ENCODE data around the gene ADGRA1. TPM values are rescaled to one million over a fixed set of nuclear protein-coding genes. Genes with fewer than 3 reads are reported as not detected.

The ADGRA1 gene
- total and polyA plus RNA-seq, 2 of the 8 experiments (the other 6 are each of a cell fraction or from before 2014, with no cell fraction given), result 0.17 to 0.21 TPM

DNA sequence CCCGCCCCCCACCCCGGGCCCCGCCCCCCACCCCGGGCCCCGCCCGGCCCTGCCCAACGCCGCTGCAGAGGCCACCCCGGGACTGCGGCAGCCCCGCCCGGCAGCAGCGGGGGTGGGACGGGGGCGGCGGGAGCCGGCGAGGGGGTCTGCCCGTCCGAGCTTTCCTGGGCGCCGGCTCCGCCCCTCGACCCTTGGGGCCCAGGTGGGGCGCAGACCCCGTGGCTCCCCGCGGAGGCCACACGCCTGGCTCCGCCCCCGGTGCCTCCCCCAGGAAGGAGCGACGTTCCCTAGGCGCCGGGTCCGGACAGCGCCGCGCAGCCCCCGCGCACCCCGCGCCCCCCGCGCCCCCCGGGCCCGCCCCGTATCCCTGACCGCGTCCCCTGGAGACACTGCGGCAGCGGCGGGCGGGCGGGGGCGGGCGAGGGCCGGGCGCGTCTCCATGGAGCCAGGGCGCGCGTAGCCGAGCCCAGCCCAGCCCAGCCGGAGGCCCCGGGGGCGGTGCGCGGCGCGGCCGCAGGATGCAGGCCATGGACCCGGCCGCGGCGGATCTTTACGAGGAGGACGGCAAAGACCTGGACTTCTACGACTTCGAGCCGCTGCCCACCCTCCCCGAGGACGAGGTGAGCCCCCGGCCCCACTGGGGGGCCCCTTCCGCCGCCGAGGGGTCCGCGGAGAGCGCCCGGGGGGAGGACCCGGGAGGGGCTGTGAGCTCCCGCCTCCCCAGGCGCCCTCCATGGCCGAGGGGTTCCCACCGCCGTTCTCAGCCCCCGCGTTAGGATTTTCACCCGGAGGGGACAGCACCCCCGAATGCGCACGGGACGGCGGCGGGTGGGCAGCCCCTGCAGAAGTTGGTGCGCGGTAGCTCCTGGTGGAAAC lies 72.5 kb downstream of the ADGRA1 start, which contains the start of gene KNDC1:
Gene KNDC1, plus strand, starts transcription at position 270 of the 876 bp plus-strand sequence. Its CDS starts 249 bp downstream, at position 519.
- Histone ChIP-seq H3K79me1 (ENCODE audit: low read depth, low read length) (peaks cover 15% of the 10 kb centered on the region), H2BK20ac (ENCODE audit: low read length) (peak within 1 kb of the TSS; percentile 61; the same call in 1 of the 2 replicates), H3K18ac (ENCODE audit: extremely low read depth, low read length) (peak within 1 kb of the TSS; percentile 80), H2BK12ac (ENCODE audit: low read depth, low read length) (peak within 1 kb of the TSS; percentile 63; the same call in 1 of the 2 replicates), H4K20me1 (replicated peaks in 1 of 2; ENCODE audit: control insufficient read depth in 1 of 2, insufficient read depth in 2 of 2, low read length in 2 of 2) (peaks cover 0 to 7% of the 10 kb centered on the region in 2 experiments), H3K4me1 (replicated peaks in 1 of 4; ENCODE audit: control insufficient read depth in 3 of 4, insufficient read depth in 4 of 4, low read length in 3 of 4) (peaks cover 3 to 51% (median 23%) of the 10 kb centered on the region in 4 experiments), H3K79me2 (ENCODE audit: control insufficient read depth in 1 of 2, insufficient read depth in 2 of 2, low read length in 2 of 2) (peaks cover 0 to 10% of the 10 kb centered on the region in 2 experiments; a peak in 1 of 4 replicates), H3K23ac (ENCODE audit: insufficient read length) (no peak within 1 kb of the TSS), H3K56ac (replicated peaks; ENCODE audit: insufficient read length, low read depth, low read length) (no peak within 1 kb of the TSS), H4K8ac (ENCODE audit: extremely low read depth, insufficient read depth, low read length) (peak within 1 kb of the TSS; percentile 35), H2BK5ac (ENCODE audit: low read depth, low read length) (peak within 1 kb of the TSS; percentile 81; the same call in 1 of the 2 replicates), H4K5ac (ENCODE audit: insufficient read length, low read depth, low read length) (peak within 1 kb of the TSS; percentile 5), H3K27me3 (replicated peaks in 1 of 4; ENCODE audit: control insufficient read depth in 3 of 4, extremely low read depth in 1 of 4, insufficient read depth in 3 of 4, low read length in 3 of 4) (peaks cover 0 to 3% (median 0%) of the 10 kb centered on the region in 4 experiments; a peak in 2 of 7 replicates), H2AK5ac (ENCODE audit: low read depth, low read length) (no peak within 1 kb of the TSS; the same call in 1 of the 2 replicates), H3K4me2 (ENCODE audit: insufficient read depth in 1 of 2, low read depth in 2 of 2, low read length in 2 of 2) (peak within 1 kb of the TSS; percentile 90 to 92), H3K36me3 (ENCODE audit: control insufficient read depth in 2 of 4, insufficient read depth in 4 of 4, low read length in 3 of 4) (peaks cover 0 to 6% (median 2%) of the 10 kb centered on the region in 4 experiments; a peak in 2 of 8 replicates), H3K9ac (replicated peaks in 1 of 4; ENCODE audit: extremely low read depth in 1 of 4, low read depth in 3 of 4, low read length in 3 of 4) (0 out of 7 replicates have a peak within 1 kb of the TSS, but pooled peaks of 1 of the 4 experiments have one; percentile 5), H2AFZ (ENCODE audit: low read length) (no peak within 1 kb of the TSS), H3K27ac (ENCODE audit: low read depth, low read length) (no peak within 1 kb of the TSS), H3K14ac (ENCODE audit: insufficient read length) (no peak within 1 kb of the TSS), H3K4ac (replicated peaks; ENCODE audit: insufficient read length, low read depth, low read length) (peak within 1 kb of the TSS; percentile 19), H3K23me2 (ENCODE audit: low read depth, low read length) (peaks cover 12% of the 10 kb centered on the region; the same call in 1 of the 2 replicates), H3K4me3 (ENCODE audit: extremely low read depth in 1 of 4, insufficient read depth in 2 of 4, low read depth in 3 of 4, low read length in 4 of 4) (peak within 1 kb of the TSS; percentile 53 to 94 (median 63)), H2BK15ac (ENCODE audit: low read length) (0 out of 2 replicates have a peak within 1 kb of the TSS, but pooled peaks have one; percentile 88), H2BK120ac (replicated peaks; ENCODE audit: low read depth, low read length) (peak within 1 kb of the TSS; percentile 6), H3K9me3 (ENCODE audit: insufficient read depth in 2 of 2, low read depth in 1 of 2, low read length in 1 of 2) (no peaks in the 10 kb centered on the region), H4K91ac (replicated peaks; ENCODE audit: insufficient read length, low read length) (peak within 1 kb of the TSS; percentile 84)
- DNase-seq (ENCODE audit: low read depth in 1 of 2, low spot score in 2 of 2) (no peak), FAIRE-seq (no peak)
- ChIA-PET CTCF (ENCODE audit: partially characterized antibody) (interaction anchor here (0.7 to 3.8 kb wide), 11 partner anchors 11 to 221 kb away, joined by 3 to 20 read pairs (median 6); no protein-coding TSS in a partner anchor), POLR2A (ENCODE audit: partially characterized antibody) (interaction anchor here (0.9 to 2.5 kb wide), 10 partner anchors 8 to 72 kb away, joined by 3 to 6 read pairs (median 3); no protein-coding TSS in a partner anchor)
- WGBS, 2 experiments (ENCODE audit: extremely low coverage in 1 of 2, insufficient coverage in 1 of 2, insufficient read length in 1 of 2, insufficient replicate concordance in 2 of 2, low coverage in 1 of 2, low lambda C conversion rate in 2 of 2, missing lambda C conversion rate in 1 of 2), result 4% methylated on average over 17 of the region's 108 CpGs; no CpG with 5 or more reads in 1 of the 2 experiments
- no peak for TF ChIP-seq YY1 (IDR thresholded peaks at IDR 0.05; ENCODE audit: low read depth, low read length)
- TF ChIP-seq JUN (IDR thresholded peaks at IDR 0.05; ENCODE audit: low read depth, low read length), result no peak
- TF ChIP-seq KDM4A (IDR thresholded peaks at IDR 0.05; ENCODE audit: low read depth, low read length, severe bottlenecking), result peak; percentile 49
- TF ChIP-seq POU5F1 (IDR thresholded peaks at IDR 0.05; ENCODE audit: low read depth, low read length), result no peak
- TF ChIP-seq EGR1 (IDR thresholded peaks at IDR 0.05; ENCODE audit: borderline replicate concordance, low read depth, low read length), result peak; percentile 20; the same call in 1 of the 2 replicates
- peak; percentile 4 for TF ChIP-seq EZH2 (IDR thresholded peaks at IDR 0.05; ENCODE audit: low read depth, low read length, severe bottlenecking)
- TF ChIP-seq, protein P1, sequence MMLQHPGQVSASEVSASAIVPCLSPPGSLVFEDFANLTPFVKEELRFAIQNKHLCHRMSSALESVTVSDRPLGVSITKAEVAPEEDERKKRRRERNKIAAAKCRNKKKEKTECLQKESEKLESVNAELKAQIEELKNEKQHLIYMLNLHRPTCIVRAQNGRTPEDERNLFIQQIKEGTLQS (IDR thresholded peaks at IDR 0.05; ENCODE audit: insufficient read depth, low read depth, low read length), result no peak
- no peak for TF ChIP-seq ZNF274 (IDR thresholded peaks at IDR 0.05; ENCODE audit: borderline replicate concordance, extremely low read depth, low read length)
- no peak for TF ChIP-seq BRCA1 (IDR thresholded peaks at IDR 0.05; ENCODE audit: low read depth, low read length)
- TF ChIP-seq RFX5 (IDR thresholded peaks at IDR 0.05; ENCODE audit: borderline replicate concordance, low read depth, low read length), result no peak
